Activated gamma-delta T cell treated with Interleukin-2 at 50 U/mL for 16 hours (primary cell): ENCODE data around the gene ST7L.
"Not testable (repeated sequence)": the region's sequence is repeated elsewhere in the genome, so short reads cannot be mapped to it uniquely, and the experiment has no call there.

Source experiments
- DNase-seq: peaks from one replicate; pipeline ENCODE4 v3.0.0-alpha.2; 2020

The ST7L gene

DNA sequence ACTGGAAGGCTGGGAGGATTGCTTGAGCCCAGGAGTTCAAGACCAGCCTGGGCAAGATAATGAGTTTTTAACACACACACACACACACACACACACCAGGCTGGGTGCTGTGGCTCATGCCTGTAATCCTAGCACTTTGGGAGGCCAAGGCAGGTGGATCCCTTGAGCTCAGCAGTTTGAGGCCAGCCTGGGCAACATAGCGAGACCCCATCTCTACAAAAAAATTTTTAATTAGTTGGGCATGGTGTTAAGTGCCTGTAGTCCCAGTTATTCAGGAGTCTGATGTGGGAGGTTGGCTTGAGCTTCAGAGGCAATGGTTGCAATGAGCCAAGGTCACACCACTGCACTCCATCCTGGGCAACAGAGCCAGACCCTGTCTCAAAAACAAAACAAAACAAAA lies 132.9 kb downstream of the ST7L start:
- DNase-seq: not testable (repeated sequence)

DNA sequence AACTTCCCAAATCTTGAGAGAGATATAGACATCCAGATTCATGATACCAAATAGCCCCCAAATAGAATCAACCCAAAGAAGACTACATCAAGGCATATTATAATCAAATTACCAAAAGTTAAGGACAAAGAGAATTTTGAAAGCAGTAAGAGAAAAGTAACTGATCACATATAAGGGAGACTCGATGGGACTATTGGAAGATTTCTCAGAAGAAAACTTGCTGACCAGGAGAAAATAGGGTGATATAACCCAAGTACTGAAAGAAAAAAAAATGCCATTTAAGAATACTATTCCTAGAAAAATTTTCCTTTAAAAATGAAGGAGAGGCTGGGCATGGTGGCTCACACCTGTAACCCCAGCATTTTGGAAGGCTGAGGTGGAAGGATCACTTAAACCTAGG lies 140.6 kb downstream of the ST7L start:
- no peak for DNase-seq

- DNase-seq: no peak
Observed at GRCh38 chr1:112477550-112477949, 141.4 kb downstream of the ST7L start.
